DOHH2 (cell line): ENCODE data around the gene YWHAH.

Experiments
- EZH2phosphoT487 ChIP-seq: fragments of 200-600 bp; sonication (generic); IDR thresholded peaks from 2 replicates; pipeline ENCODE4 v1.6.1; 2017; ENCODE audit warnings: borderline replicate concordance, mild to moderate bottlenecking, antibody characterized with exemption, low read length, moderate library complexity, mixed read lengths
- TF ChIP-seq, protein P1 (sequence below): fragments of 200-600 bp; sonication (generic); IDR thresholded peaks from one replicate; pipeline ENCODE4 v1.5.1; 2014; ENCODE audit warnings: antibody characterized with exemption, mild to moderate bottlenecking, low read depth, low read length; ENCODE audit not compliant: poor library complexity, severe bottlenecking

DNA sequence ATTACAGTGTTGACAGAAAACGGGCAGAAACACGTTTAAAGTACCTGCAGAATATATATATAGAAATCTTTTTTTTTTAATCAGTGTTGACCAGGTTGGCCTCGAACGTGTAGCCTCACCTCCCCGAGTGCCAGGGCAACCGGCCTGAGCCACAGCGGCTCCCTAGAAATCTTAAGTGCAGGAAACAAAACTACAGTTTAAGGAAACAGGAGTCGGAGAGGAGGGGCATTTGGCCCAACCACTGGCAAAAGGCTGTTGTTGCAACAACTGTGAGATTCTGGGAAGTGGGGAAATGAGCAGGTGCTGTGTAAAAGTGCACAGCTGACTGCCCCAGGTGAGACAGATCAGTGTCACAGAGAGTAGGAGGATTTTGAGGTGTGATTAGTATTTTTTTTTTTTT lies 3.7 kb downstream of the YWHAH start:
- TF ChIP-seq, protein P1, sequence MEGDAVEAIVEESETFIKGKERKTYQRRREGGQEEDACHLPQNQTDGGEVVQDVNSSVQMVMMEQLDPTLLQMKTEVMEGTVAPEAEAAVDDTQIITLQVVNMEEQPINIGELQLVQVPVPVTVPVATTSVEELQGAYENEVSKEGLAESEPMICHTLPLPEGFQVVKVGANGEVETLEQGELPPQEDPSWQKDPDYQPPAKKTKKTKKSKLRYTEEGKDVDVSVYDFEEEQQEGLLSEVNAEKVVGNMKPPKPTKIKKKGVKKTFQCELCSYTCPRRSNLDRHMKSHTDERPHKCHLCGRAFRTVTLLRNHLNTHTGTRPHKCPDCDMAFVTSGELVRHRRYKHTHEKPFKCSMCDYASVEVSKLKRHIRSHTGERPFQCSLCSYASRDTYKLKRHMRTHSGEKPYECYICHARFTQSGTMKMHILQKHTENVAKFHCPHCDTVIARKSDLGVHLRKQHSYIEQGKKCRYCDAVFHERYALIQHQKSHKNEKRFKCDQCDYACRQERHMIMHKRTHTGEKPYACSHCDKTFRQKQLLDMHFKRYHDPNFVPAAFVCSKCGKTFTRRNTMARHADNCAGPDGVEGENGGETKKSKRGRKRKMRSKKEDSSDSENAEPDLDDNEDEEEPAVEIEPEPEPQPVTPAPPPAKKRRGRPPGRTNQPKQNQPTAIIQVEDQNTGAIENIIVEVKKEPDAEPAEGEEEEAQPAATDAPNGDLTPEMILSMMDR = no peak
- no peak for TF ChIP-seq EZH2phosphoT487
